Left forelimb (tissue), 1 donor: ENCODE measurements around the gene PPP1R14C.
"Not testable (repeated sequence)": the region's sequence is repeated elsewhere in the genome, so short reads cannot be mapped to it uniquely, and the experiment has no call there.

Experiments
- DNase-seq: peaks from one replicate; pipeline ENCODE4 v3.0.0-alpha.2; 2018; ENCODE audit warnings: low spot score

PPP1R14C gene

GRCh38 chr6:150169181-150169580 is 26.3 kb downstream of the PPP1R14C start:
- DNase-seq: no peak

- DNase-seq: no peak
Observed at GRCh38 chr6:150169609-150170008, 26.8 kb downstream of the PPP1R14C start.

GRCh38 chr6:150172929-150173328 is 30.1 kb downstream of the PPP1R14C start:
- DNase-seq: no peak

- no peak for DNase-seq
Observed at GRCh38 chr6:150175586-150176151, 32.8 kb downstream of the PPP1R14C start.

- DNase-seq: no peak
Observed at GRCh38 chr6:150176152-150176551, 33.3 kb downstream of the PPP1R14C start.

- no peak for DNase-seq
Observed at GRCh38 chr6:150176659-150177058, 33.8 kb downstream of the PPP1R14C start.

GRCh38 chr6:150177259-150177951 is 34.6 kb downstream of the PPP1R14C start:
- DNase-seq: no peak

GRCh38 chr6:150177952-150178520 is 35.2 kb downstream of the PPP1R14C start:
- DNase-seq: no peak

GRCh38 chr6:150179030-150179429 is 36.2 kb downstream of the PPP1R14C start:
- DNase-seq: no peak

GRCh38 chr6:150179907-150180424 is 37.1 kb downstream of the PPP1R14C start:
- DNase-seq: not testable (repeated sequence)

- DNase-seq: no peak
Observed at GRCh38 chr6:150180517-150180916, 37.7 kb downstream of the PPP1R14C start.

GRCh38 chr6:150182460-150183078 is 39.7 kb downstream of the PPP1R14C start:
- no peak for DNase-seq

- no peak for DNase-seq
Observed at GRCh38 chr6:150183105-150183504, 40.3 kb downstream of the PPP1R14C start.

GRCh38 chr6:150183966-150184365 is 41.1 kb downstream of the PPP1R14C start:
- DNase-seq: no peak

- no peak for DNase-seq
Observed at GRCh38 chr6:150184850-150185731, 42.2 kb downstream of the PPP1R14C start.

- no peak for DNase-seq
Observed at GRCh38 chr6:150185732-150186117, 42.9 kb downstream of the PPP1R14C start.

GRCh38 chr6:150186129-150186898 is 43.5 kb downstream of the PPP1R14C start:
- DNase-seq: no peak

GRCh38 chr6:150187433-150187832 is 44.6 kb downstream of the PPP1R14C start:
- not testable (repeated sequence) for DNase-seq

- DNase-seq: no peak
Observed at GRCh38 chr6:150189122-150189521, 46.3 kb downstream of the PPP1R14C start.

GRCh38 chr6:150191809-150192208 is 49.0 kb downstream of the PPP1R14C start:
- no peak for DNase-seq

GRCh38 chr6:150194195-150194594 is 51.4 kb downstream of the PPP1R14C start:
- no peak for DNase-seq
